OCI-LY7 (cell line): Measurements from ENCODE around the gene PIEZO1. TPM values are rescaled to one million over a fixed set of nuclear protein-coding genes. Genes with fewer than 3 reads are reported as not detected.
A peak's percentile ranks its signal among the peaks of the same experiment; 100 is the strongest.

Experiments
- BruUV-seq: library from RNA; stranded (reverse); fragments of 400-500 nt; replicated peaks from 2 replicates; lab custom pipeline; 2021; lab: Mats Ljungman, UMichigan
- CTCF ChIA-PET: fragments of 300-600 bp; sonication (Branson Sonifier 250); formaldehyde crosslinking; loops from one replicate; lab custom pipeline; 2022; ENCODE audit warnings: antibody characterized with exemption; ENCODE audit not compliant: unreplicated experiment; lab: Charles Lee
- POLR2A ChIA-PET: fragments of 300-600 bp; sonication (Branson Sonifier 250); formaldehyde crosslinking; loops from one replicate; lab custom pipeline; 2022; ENCODE audit warnings: antibody characterized with exemption; lab: Charles Lee
- DNase-seq: peaks from one replicate; pipeline ENCODE4 v3.0.0-alpha.2; 2015; ENCODE audit warnings: low spot score
- H2AFZ ChIP-seq: fragments of 200-600 bp; sonication (generic), shearing (Covaris generic); 2 replicates; pipeline ENCODE4 v1.6.1; 2014; ENCODE audit warnings: mild to moderate bottlenecking, antibody characterized with exemption, low read length, moderate library complexity
- H3K27ac ChIP-seq: fragments of 200-600 bp; sonication (generic); 2 replicates; pipeline ENCODE4 v1.5.1; 2014; ENCODE audit warnings: mixed run types, low read depth, mild to moderate bottlenecking, moderate library complexity, low read length, inconsistent platforms; ENCODE audit not compliant: poor library complexity, severe bottlenecking
- H3K36me3 ChIP-seq: fragments of 200-600 bp; sonication (generic); 2 replicates; pipeline ENCODE4 v1.6.1; 2014; ENCODE audit warnings: mild to moderate bottlenecking, antibody characterized with exemption, low read length, moderate library complexity, mixed read lengths; ENCODE audit not compliant: insufficient read depth
- H3K4me1 ChIP-seq: fragments of 200-600 bp; sonication (generic); 2 replicates; pipeline ENCODE4 v1.5.1; 2014; ENCODE audit warnings: mild to moderate bottlenecking, low read length; ENCODE audit not compliant: insufficient read depth, poor library complexity, severe bottlenecking
- H3K4me2 ChIP-seq: fragments of 200-600 bp; sonication (generic); 2 replicates; pipeline ENCODE4 v1.6.1; 2014; ENCODE audit warnings: mild to moderate bottlenecking, low read length
- H3K4me3 ChIP-seq: fragments of 200-600 bp; sonication (generic); 2 replicates; pipeline ENCODE4 v1.5.1; 2014; ENCODE audit warnings: mild to moderate bottlenecking, low read depth, low read length; ENCODE audit not compliant: poor library complexity, severe bottlenecking
- H3K79me2 ChIP-seq: fragments of 200-600 bp; sonication (generic); 2 replicates; pipeline ENCODE4 v1.6.1; 2016; ENCODE audit warnings: low read depth, mild to moderate bottlenecking, low read length, moderate library complexity, mixed read lengths; ENCODE audit not compliant: insufficient read depth
- H3K9me2 ChIP-seq: fragments of 200-600 bp; sonication (generic); 2 replicates; pipeline ENCODE4 v1.6.1; 2016; ENCODE audit warnings: mild to moderate bottlenecking, low read length, mixed read lengths; ENCODE audit not compliant: insufficient read depth
- H3K9me3 ChIP-seq: fragments of 200-600 bp; sonication (generic); 2 replicates; pipeline ENCODE4 v1.6.1; 2014; ENCODE audit warnings: mild to moderate bottlenecking, mixed run types, low read length, mixed read lengths
- H4K20me1 ChIP-seq: fragments of 200-600 bp; sonication (generic); 2 replicates; pipeline ENCODE4 v1.6.1; 2014; ENCODE audit warnings: mild to moderate bottlenecking, antibody characterized with exemption, low read length, moderate library complexity, mixed read lengths; ENCODE audit not compliant: insufficient read depth
- EZH2phosphoT487 ChIP-seq: fragments of 200-600 bp; sonication (generic); IDR thresholded peaks from 2 replicates; pipeline ENCODE4 v1.6.1; 2018; ENCODE audit warnings: low read depth, borderline replicate concordance, mild to moderate bottlenecking, mixed run types, antibody characterized with exemption, low read length, moderate library complexity, mixed read lengths
- intact Hi-C: fragments of 100-400 bp; cut with micrococcal nuclease; formaldehyde crosslinking; loops from one replicate; pipeline ENCODE4 v1.10.0; 2022; ENCODE audit not compliant: unreplicated experiment
- total RNA-seq, 2 experiments: library from RNA; depleted of rRNA in 1 of 2; stranded (reverse); fragments of >200 nt in 1 of 2; shearing (Covaris generic) in 1 of 2; gene quantifications; 2 replicates each; pipeline ENCODE4 v1.2.3, GENCODE V29; 2014 to 2022
- TF ChIP-seq, protein P1 (sequence below): fragments of 200-600 bp; sonication (generic); conservative IDR thresholded peaks from 2 replicates; pipeline ENCODE4 v1.5.1; 2014; ENCODE audit warnings: mild to moderate bottlenecking, antibody characterized with exemption, low read length, moderate library complexity, mixed read lengths

The PIEZO1 gene
- total RNA-seq, 2 experiments from 2014 or later, result 144 to 154 TPM

DNA sequence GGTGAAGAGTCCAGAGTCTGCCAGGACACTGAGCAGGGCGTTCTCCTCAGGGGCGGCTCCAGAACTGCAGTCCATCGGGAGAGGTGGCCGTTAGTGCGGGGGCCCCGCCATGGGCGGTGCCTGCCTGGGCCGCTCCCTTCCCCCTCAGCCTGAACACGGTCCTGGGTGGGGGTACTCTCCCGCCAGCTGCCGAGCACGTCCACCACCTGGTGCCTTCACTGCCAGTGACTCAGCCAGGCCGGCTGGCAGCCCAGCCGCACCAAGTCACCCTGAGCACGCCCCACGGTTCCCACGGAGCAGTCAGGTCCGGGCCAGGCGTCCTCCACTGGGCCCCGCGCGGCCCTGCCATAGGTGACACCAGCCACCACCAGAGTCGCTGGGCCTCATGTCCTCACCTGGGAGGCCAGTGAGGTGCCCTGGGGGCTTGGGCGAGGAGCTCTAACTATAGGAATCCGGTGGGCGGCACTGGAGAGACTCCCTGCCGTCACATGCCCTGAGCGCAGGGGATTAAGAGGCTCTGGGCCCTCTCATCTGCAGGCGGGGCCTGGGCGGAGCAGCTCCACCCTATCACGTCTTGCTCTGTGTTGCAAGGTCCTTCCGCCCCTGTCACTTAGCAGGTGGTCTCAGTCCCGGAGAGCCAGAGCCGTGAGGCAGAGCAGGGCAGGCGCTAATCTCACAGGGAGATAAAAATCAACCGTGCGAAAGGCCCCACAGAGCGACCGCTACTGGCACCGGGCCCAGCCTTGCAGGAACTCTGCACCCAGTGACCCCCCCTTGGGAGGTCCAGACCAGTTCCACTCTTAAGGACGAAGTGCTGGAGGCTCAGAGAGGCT, 14.3 kb downstream of the PIEZO1 start:
- ChIA-PET CTCF (no interaction called here), POLR2A (no interaction called here)
- Histone ChIP-seq H3K4me3 (no peak overlapping the region), H3K9me2 (no peaks in the 10 kb centered on the region), H4K20me1 (0 out of 2 replicates have a peak, but pooled peaks cover 9% of the 10 kb centered on the region), H3K79me2 (no peaks in the 10 kb centered on the region), H3K9me3 (no peaks in the 10 kb centered on the region), H3K4me2 (no peak overlapping the region), H2AFZ (no peak overlapping the region), H3K36me3 (peaks cover 6% of the 10 kb centered on the region; the same call in 1 of the 2 replicates), H3K27ac (no peak overlapping the region), H3K4me1 (peaks cover 28% of the 10 kb centered on the region)
- TF ChIP-seq, protein P1, sequence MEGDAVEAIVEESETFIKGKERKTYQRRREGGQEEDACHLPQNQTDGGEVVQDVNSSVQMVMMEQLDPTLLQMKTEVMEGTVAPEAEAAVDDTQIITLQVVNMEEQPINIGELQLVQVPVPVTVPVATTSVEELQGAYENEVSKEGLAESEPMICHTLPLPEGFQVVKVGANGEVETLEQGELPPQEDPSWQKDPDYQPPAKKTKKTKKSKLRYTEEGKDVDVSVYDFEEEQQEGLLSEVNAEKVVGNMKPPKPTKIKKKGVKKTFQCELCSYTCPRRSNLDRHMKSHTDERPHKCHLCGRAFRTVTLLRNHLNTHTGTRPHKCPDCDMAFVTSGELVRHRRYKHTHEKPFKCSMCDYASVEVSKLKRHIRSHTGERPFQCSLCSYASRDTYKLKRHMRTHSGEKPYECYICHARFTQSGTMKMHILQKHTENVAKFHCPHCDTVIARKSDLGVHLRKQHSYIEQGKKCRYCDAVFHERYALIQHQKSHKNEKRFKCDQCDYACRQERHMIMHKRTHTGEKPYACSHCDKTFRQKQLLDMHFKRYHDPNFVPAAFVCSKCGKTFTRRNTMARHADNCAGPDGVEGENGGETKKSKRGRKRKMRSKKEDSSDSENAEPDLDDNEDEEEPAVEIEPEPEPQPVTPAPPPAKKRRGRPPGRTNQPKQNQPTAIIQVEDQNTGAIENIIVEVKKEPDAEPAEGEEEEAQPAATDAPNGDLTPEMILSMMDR, result no peak
- TF ChIP-seq EZH2phosphoT487, result no peak
- intact Hi-C loops, result no loop called here
- DNase-seq, result no peak
- BruUV-seq, result no TSS peak

GRCh38 chr16:88769617-88770460, 15.2 kb downstream of the PIEZO1 start:
- CTCF ChIA-PET, result interaction anchor here (0.6 kb wide), 1 partner anchor 12 kb away, joined by 3 read pairs; no protein-coding TSS in a partner anchor
- Histone ChIP-seq H4K20me1 (0 out of 2 replicates have a peak, but pooled peaks cover 9% of the 10 kb centered on the region), H3K79me2 (no peaks in the 10 kb centered on the region), H3K4me3 (no peak overlapping the region), H3K36me3 (peaks cover 6% of the 10 kb centered on the region; the same call in 1 of the 2 replicates), H3K9me2 (no peaks in the 10 kb centered on the region), H3K27ac (no peak overlapping the region), H2AFZ (no peak overlapping the region), H3K4me1 (peaks cover 28% of the 10 kb centered on the region), H3K9me3 (no peaks in the 10 kb centered on the region), H3K4me2 (peak overlapping the region; percentile 16; the same call in 1 of the 2 replicates)
- DNase-seq, result peak; percentile 75
- intact Hi-C loops, result no loop called here
- POLR2A ChIA-PET, result no interaction called here
- BruUV-seq, result no TSS peak
- TF ChIP-seq EZH2phosphoT487, result no peak
- TF ChIP-seq, protein P1, result no peak
